ENCODE results near the gene SSR3.

GRCh38 chr3:156551261-156551660 is 3.7 kb downstream of the SSR3 start:
- TF ChIP-seq POLR2A (IDR thresholded peaks at IDR 0.05) (no peak), POLR2AphosphoS5 (IDR thresholded peaks at IDR 0.05) (no peak), EP300 (IDR thresholded peaks at IDR 0.05) (no peak)
- TF ChIP-seq, protein P1, sequence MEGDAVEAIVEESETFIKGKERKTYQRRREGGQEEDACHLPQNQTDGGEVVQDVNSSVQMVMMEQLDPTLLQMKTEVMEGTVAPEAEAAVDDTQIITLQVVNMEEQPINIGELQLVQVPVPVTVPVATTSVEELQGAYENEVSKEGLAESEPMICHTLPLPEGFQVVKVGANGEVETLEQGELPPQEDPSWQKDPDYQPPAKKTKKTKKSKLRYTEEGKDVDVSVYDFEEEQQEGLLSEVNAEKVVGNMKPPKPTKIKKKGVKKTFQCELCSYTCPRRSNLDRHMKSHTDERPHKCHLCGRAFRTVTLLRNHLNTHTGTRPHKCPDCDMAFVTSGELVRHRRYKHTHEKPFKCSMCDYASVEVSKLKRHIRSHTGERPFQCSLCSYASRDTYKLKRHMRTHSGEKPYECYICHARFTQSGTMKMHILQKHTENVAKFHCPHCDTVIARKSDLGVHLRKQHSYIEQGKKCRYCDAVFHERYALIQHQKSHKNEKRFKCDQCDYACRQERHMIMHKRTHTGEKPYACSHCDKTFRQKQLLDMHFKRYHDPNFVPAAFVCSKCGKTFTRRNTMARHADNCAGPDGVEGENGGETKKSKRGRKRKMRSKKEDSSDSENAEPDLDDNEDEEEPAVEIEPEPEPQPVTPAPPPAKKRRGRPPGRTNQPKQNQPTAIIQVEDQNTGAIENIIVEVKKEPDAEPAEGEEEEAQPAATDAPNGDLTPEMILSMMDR (IDR thresholded peaks at IDR 0.05), result no peak

All from gastroesophageal sphincter (tissue), 3 donors.